Measurements from ENCODE around the gene SESN1.

DNA sequence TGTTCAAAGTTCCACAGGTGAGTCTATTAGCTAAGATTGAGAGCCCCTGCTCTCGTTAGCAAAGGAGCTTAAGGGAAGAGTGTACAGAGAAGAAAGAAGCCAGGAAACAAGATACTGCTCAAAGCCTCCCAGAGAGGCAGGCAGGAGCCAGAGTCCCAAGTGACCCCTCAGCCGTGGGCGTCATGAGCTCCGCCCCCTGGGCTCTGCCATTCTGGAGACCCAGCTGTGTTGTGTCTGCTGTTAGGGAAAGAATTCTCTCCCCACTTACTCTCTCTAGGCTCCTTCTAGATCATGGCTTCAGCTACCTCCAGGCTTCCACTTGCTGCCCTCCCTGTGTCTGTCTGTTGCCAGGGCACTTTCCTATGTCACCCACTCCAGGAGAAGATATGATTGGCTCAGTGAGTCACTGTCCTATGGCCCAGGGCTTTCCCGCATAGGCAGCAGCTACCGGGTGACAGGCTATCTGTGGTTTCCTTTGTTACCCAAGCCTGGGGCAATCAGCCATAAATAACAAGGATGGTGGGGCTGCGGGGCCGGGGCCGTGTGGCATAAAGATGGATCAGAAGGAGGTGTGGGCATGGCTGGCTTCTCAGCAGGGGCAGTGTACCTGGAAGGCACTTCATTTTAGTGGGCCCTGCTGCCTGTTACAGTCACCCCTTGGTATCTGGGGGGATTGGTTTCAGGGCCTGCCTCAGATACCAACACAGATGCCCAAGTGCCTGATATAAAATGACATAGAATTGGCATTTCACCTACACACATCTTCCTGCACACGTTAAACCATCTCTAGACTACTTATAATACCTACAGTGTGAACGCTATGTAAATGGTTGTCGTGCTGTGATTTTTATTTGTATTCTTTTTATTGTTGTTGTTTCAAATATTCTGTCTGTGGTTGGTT is 127.5 kb downstream of the SESN1 start:
- no peak for TF ChIP-seq POLR2A (IDR thresholded peaks at IDR 0.05)
- TF ChIP-seq, protein P1, sequence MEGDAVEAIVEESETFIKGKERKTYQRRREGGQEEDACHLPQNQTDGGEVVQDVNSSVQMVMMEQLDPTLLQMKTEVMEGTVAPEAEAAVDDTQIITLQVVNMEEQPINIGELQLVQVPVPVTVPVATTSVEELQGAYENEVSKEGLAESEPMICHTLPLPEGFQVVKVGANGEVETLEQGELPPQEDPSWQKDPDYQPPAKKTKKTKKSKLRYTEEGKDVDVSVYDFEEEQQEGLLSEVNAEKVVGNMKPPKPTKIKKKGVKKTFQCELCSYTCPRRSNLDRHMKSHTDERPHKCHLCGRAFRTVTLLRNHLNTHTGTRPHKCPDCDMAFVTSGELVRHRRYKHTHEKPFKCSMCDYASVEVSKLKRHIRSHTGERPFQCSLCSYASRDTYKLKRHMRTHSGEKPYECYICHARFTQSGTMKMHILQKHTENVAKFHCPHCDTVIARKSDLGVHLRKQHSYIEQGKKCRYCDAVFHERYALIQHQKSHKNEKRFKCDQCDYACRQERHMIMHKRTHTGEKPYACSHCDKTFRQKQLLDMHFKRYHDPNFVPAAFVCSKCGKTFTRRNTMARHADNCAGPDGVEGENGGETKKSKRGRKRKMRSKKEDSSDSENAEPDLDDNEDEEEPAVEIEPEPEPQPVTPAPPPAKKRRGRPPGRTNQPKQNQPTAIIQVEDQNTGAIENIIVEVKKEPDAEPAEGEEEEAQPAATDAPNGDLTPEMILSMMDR (IDR thresholded peaks at IDR 0.05) = no peak
